Endothelial cell of umbilical vein (primary cell): ENCODE results near the gene PRDM11.

Experiments
- EZH2 ChIP-seq: IDR thresholded peaks from 2 replicates; pipeline ENCODE4 v1.6.1; 2012; ENCODE audit warnings: borderline replicate concordance, low read depth, mild to moderate bottlenecking, moderate library complexity, low read length, inconsistent platforms; ENCODE audit not compliant: severe bottlenecking
- FOS ChIP-seq: IDR thresholded peaks from 2 replicates; pipeline ENCODE4 v1.6.1; 2011; ENCODE audit warnings: mild to moderate bottlenecking, low read length, moderate library complexity, borderline replicate concordance; ENCODE audit not compliant: insufficient read depth
- GATA2 ChIP-seq: IDR thresholded peaks from 2 replicates; pipeline ENCODE4 v1.7.0; 2011; ENCODE audit warnings: low read depth, mild to moderate bottlenecking, moderate library complexity, mixed read lengths, low read length; ENCODE audit not compliant: insufficient read length, insufficient read depth
- MYC ChIP-seq: IDR thresholded peaks from one replicate; pipeline ENCODE4 v1.6.1; 2011; ENCODE audit warnings: mild to moderate bottlenecking, low read depth, low read length
- POLR2A ChIP-seq: IDR thresholded peaks from 2 replicates; pipeline ENCODE4 v1.6.1; 2012; ENCODE audit warnings: low read depth, mild to moderate bottlenecking, control low read depth, low read length
- POLR2AphosphoS5 ChIP-seq: IDR thresholded peaks from 2 replicates; pipeline ENCODE4 v1.6.1; 2012; ENCODE audit warnings: low read depth, mild to moderate bottlenecking, control low read depth, low read length, moderate library complexity; ENCODE audit not compliant: insufficient read depth
- TF ChIP-seq, protein P1 (sequence below), 2 donors: IDR thresholded peaks; 1 replicate in 1 of 2; 2 replicates in 1 of 2; pipeline ENCODE4 v1.5.1; 2011; ENCODE audit warnings: low read length in 2 of 2, mild to moderate bottlenecking in 2 of 2, moderate library complexity in 2 of 2, control low read depth in 1 of 2, inconsistent platforms in 1 of 2, low read depth in 1 of 2; ENCODE audit not compliant: insufficient read depth in 1 of 2; ENCODE audit errors: extremely low read depth in 1 of 2
- TF ChIP-seq, protein P2 (sequence below): IDR thresholded peaks from 2 replicates; pipeline ENCODE4 v1.6.1; 2011; ENCODE audit not compliant: insufficient read depth, insufficient read length

DNA sequence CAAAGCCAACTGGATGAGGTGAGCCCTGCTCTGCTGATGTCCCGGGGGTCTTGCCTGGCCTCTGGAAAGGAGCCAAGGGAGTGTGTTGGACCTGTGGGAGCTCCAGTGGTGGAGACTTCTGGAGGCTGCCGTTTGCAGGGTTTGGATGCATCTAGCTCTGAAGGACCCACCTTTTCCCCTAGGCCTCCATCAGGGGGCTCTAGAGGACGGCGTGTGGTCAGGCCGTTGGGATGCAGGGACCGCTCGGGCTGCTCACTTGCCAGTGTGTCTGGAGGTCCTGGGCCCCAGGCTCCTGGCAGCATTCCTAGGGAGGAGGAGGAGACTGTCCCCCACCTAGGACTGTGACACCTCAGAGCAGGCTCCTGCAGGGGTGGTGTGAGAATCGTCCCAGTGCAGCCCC lies 58.3 kb downstream of the PRDM11 start:
- TF ChIP-seq EZH2 (no peak), POLR2AphosphoS5 (no peak), MYC (no peak), POLR2A (no peak), FOS (no peak), GATA2 (no peak)
- TF ChIP-seq, protein P1, sequence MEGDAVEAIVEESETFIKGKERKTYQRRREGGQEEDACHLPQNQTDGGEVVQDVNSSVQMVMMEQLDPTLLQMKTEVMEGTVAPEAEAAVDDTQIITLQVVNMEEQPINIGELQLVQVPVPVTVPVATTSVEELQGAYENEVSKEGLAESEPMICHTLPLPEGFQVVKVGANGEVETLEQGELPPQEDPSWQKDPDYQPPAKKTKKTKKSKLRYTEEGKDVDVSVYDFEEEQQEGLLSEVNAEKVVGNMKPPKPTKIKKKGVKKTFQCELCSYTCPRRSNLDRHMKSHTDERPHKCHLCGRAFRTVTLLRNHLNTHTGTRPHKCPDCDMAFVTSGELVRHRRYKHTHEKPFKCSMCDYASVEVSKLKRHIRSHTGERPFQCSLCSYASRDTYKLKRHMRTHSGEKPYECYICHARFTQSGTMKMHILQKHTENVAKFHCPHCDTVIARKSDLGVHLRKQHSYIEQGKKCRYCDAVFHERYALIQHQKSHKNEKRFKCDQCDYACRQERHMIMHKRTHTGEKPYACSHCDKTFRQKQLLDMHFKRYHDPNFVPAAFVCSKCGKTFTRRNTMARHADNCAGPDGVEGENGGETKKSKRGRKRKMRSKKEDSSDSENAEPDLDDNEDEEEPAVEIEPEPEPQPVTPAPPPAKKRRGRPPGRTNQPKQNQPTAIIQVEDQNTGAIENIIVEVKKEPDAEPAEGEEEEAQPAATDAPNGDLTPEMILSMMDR (IDR thresholded peaks at IDR 0.05; ENCODE audit: extremely low read depth in 1 of 2, insufficient read depth in 1 of 2, low read depth in 1 of 2, low read length in 2 of 2) = no peak
- TF ChIP-seq, protein P2, sequence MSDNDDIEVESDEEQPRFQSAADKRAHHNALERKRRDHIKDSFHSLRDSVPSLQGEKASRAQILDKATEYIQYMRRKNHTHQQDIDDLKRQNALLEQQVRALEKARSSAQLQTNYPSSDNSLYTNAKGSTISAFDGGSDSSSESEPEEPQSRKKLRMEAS = no peak
